Calu3 (cell line): Measurements from ENCODE around the gene MTREX. TPM values are rescaled to one million over a fixed set of nuclear protein-coding genes. Genes with fewer than 3 reads are reported as not detected.

ENCODE experiments used
- BruUV-seq: library from RNA; stranded (reverse); fragments of 400-500 nt; replicated peaks from 2 replicates; lab custom pipeline; 2021; lab: Mats Ljungman, UMichigan
- CTCF ChIA-PET: fragments of 300-600 bp; sonication (Branson Sonifier 250); formaldehyde crosslinking; loops from one replicate; lab custom pipeline; 2022; ENCODE audit warnings: antibody characterized with exemption; lab: Charles Lee
- DNase-seq: peaks from one replicate; pipeline ENCODE4 v3.0.0; 2022
- H3K27ac Mint-ChIP-seq: one replicate; pipeline ENCODE4 v1.8.0; 2022; ENCODE audit warnings: mixed read lengths; ENCODE audit not compliant: unreplicated experiment
- H3K27me3 Mint-ChIP-seq: one replicate; pipeline ENCODE4 v1.8.0; 2022; ENCODE audit warnings: mixed read lengths; ENCODE audit not compliant: unreplicated experiment
- H3K36me3 Mint-ChIP-seq: one replicate; pipeline ENCODE4 v1.8.0; 2022; ENCODE audit warnings: mild to moderate bottlenecking, moderate library complexity, mixed read lengths; ENCODE audit not compliant: insufficient read depth, unreplicated experiment
- H3K4me1 Mint-ChIP-seq: one replicate; pipeline ENCODE4 v1.8.0; 2022; ENCODE audit warnings: mild to moderate bottlenecking, low read depth, mixed read lengths; ENCODE audit not compliant: unreplicated experiment
- H3K4me3 Mint-ChIP-seq: one replicate; pipeline ENCODE4 v1.8.0; 2022; ENCODE audit warnings: mild to moderate bottlenecking, low read depth, moderate library complexity, mixed read lengths; ENCODE audit not compliant: unreplicated experiment
- H3K9me3 Mint-ChIP-seq: one replicate; pipeline ENCODE4 v1.8.0; 2022; ENCODE audit warnings: low read depth, mixed read lengths; ENCODE audit not compliant: unreplicated experiment
- CTCF ChIP-seq: fragments of 200-600 bp; IDR thresholded peaks from one replicate; pipeline ENCODE4 v1.8.0; 2022; ENCODE audit warnings: antibody characterized with exemption; ENCODE audit not compliant: unreplicated experiment
- intact Hi-C: fragments of 100-400 bp; cut with micrococcal nuclease; formaldehyde crosslinking; loops from one replicate; pipeline ENCODE4 v1.10.0; 2022; ENCODE audit not compliant: unreplicated experiment
- total RNA-seq: library from RNA; stranded (reverse); gene quantifications from 2 replicates; pipeline ENCODE4 v1.2.3, GENCODE V29; 2022

Gene MTREX
- total RNA-seq, 1 experiment from 2014 or later = 73.9 TPM

- TSS peak; percentile 52 for BruUV-seq
- no peak overlapping the region for H3K27ac Mint-ChIP-seq
- no peaks in the 10 kb centered on the region for H3K27me3 Mint-ChIP-seq
- H3K4me3 Mint-ChIP-seq = no peak overlapping the region
- no peak for DNase-seq
- peaks cover 22% of the 10 kb centered on the region for H3K4me1 Mint-ChIP-seq
- H3K36me3 Mint-ChIP-seq = no peaks in the 10 kb centered on the region
- intact Hi-C loops = loop anchor here (5.0 kb wide), 2 partner anchors 75 to 130 kb away; partner anchors contain the start of gene CCNO
- CTCF ChIA-PET = interaction anchor here (0.6 to 1.8 kb wide), 6 partner anchors 66 to 1613 kb away, joined by 3 to 4 read pairs (median 3); no protein-coding TSS in a partner anchor
- no peaks in the 10 kb centered on the region for H3K9me3 Mint-ChIP-seq
- TF ChIP-seq CTCF = no peak
Observed at GRCh38 chr5:55306641-55307382, 977 bp upstream of the MTREX start.

GRCh38 chr5:55308254-55308836 lies 556 bp downstream of the MTREX start:
- CTCF ChIA-PET = interaction anchor here (0.9 to 1.8 kb wide), 4 partner anchors 74 to 370 kb away, joined by 3 read pairs; partner anchors contain the start of gene MCIDAS
- Mint-ChIP-seq H3K9me3 (no peaks in the 10 kb centered on the region), H3K27me3 (no peaks in the 10 kb centered on the region), H3K4me1 (peaks cover 19% of the 10 kb centered on the region), H3K36me3 (no peaks in the 10 kb centered on the region), H3K27ac (no peak overlapping the region), H3K4me3 (no peak overlapping the region)
- intact Hi-C loops = loop anchor here (5.0 kb wide), 2 partner anchors 76 to 131 kb away; partner anchors contain the start of gene CCNO
- TF ChIP-seq CTCF = no peak
- BruUV-seq = TSS peak; percentile 66
- DNase-seq = peak; percentile 4

- intact Hi-C loops = no loop called here
- CTCF ChIA-PET = no interaction called here
- peaks cover 18% of the 10 kb centered on the region for H3K4me1 Mint-ChIP-seq
- no peaks in the 10 kb centered on the region for H3K9me3 Mint-ChIP-seq
- no peak for DNase-seq
- H3K27ac Mint-ChIP-seq = no peak overlapping the region
- TF ChIP-seq CTCF = no peak
- BruUV-seq = no TSS peak
- H3K36me3 Mint-ChIP-seq = no peaks in the 10 kb centered on the region
- no peak overlapping the region for H3K4me3 Mint-ChIP-seq
- no peaks in the 10 kb centered on the region for H3K27me3 Mint-ChIP-seq
Observed at GRCh38 chr5:55313870-55314617, 6.3 kb downstream of the MTREX start.

GRCh38 chr5:55316289-55316688 lies 8.5 kb downstream of the MTREX start:
- Mint-ChIP-seq H3K27ac (no peak overlapping the region), H3K36me3 (no peaks in the 10 kb centered on the region), H3K4me3 (no peak overlapping the region), H3K9me3 (no peaks in the 10 kb centered on the region), H3K4me1 (peaks cover 15% of the 10 kb centered on the region), H3K27me3 (no peaks in the 10 kb centered on the region)
- no peak for DNase-seq
- no TSS peak for BruUV-seq
- intact Hi-C loops = no loop called here
- no peak for TF ChIP-seq CTCF
- CTCF ChIA-PET = interaction anchor here (0.6 kb wide), 1 partner anchor 105 kb away, joined by 3 read pairs; no protein-coding TSS in a partner anchor
